Panc1 (cell line): ENCODE results near the gene GRAMD1B. TPM values are rescaled to one million over a fixed set of nuclear protein-coding genes. Genes with fewer than 3 reads are reported as not detected.

Source experiments
- ATAC-seq: fragments of 200-7000 bp; cut with Tn5 transposase; 2 replicates; pipeline ENCODE4 v1.9.1; 2020; ENCODE audit warnings: mild to moderate bottlenecking, moderate library complexity
- BruUV-seq: library from RNA; stranded (reverse); fragments of 400-500 nt; replicated peaks from 2 replicates; lab custom pipeline; 2021; lab: Mats Ljungman, UMichigan
- CTCF ChIA-PET: fragments of 300-600 bp; sonication (Branson Sonifier 250); formaldehyde crosslinking; loops from one replicate; lab custom pipeline; 2022; ENCODE audit warnings: antibody characterized with exemption; lab: Charles Lee
- POLR2A ChIA-PET: fragments of 300-600 bp; sonication (Branson Sonifier 250); formaldehyde crosslinking; loops from one replicate; lab custom pipeline; 2022; ENCODE audit warnings: antibody characterized with exemption; lab: Charles Lee
- DNase-seq: peaks from one replicate; pipeline ENCODE4 v3.0.0-alpha.2; 2010; ENCODE audit warnings: low read depth, low spot score
- H3K27ac ChIP-seq: 2 replicates; pipeline ENCODE4 v1.5.1; 2011; ENCODE audit warnings: mild to moderate bottlenecking, low read length, inconsistent platforms
- H3K27me3 ChIP-seq: fragments of 200-500 bp; sonication (Bioruptor generic); 2 replicates; pipeline ENCODE4 v1.6.0; 2014; ENCODE audit warnings: low read length, inconsistent platforms; ENCODE audit not compliant: control insufficient read depth, insufficient read depth
- H3K36me3 ChIP-seq: fragments of 200-500 bp; sonication (Bioruptor generic); 2 replicates; pipeline ENCODE4 v1.5.1; 2014; ENCODE audit warnings: inconsistent platforms, mild to moderate bottlenecking, low read length, moderate library complexity; ENCODE audit not compliant: control insufficient read depth, insufficient read depth
- H3K4me1 ChIP-seq: 2 replicates; pipeline ENCODE4 v1.5.1; 2011; ENCODE audit warnings: inconsistent platforms, mild to moderate bottlenecking, low read length, moderate library complexity; ENCODE audit not compliant: control insufficient read depth, insufficient read depth
- H3K4me3 ChIP-seq, 2 experiments: 2 replicates each; pipeline ENCODE4 v1.5.1; 2011 to 2012; ENCODE audit warnings: low read depth in 2 of 2, low read length in 2 of 2, mild to moderate bottlenecking in 2 of 2, inconsistent platforms in 1 of 2, moderate library complexity in 1 of 2
- H3K9me3 ChIP-seq: fragments of 200-500 bp; sonication (Bioruptor generic); 2 replicates; pipeline ENCODE4 v1.5.1; 2014; ENCODE audit warnings: low read depth, mild to moderate bottlenecking, inconsistent platforms, low read length, moderate library complexity; ENCODE audit not compliant: control insufficient read depth, insufficient read depth
- POLR2AphosphoS5 ChIP-seq: IDR thresholded peaks from 2 replicates; pipeline ENCODE4 v1.6.1; 2012; ENCODE audit warnings: mild to moderate bottlenecking, low read depth, low read length, moderate library complexity
- SIN3A ChIP-seq: IDR thresholded peaks from 2 replicates; pipeline ENCODE4 v1.6.1; 2012; ENCODE audit warnings: low read depth, mild to moderate bottlenecking, low read length, moderate library complexity, borderline replicate concordance; ENCODE audit not compliant: insufficient read depth
- TCF7L2 ChIP-seq: IDR thresholded peaks from 2 replicates; pipeline ENCODE4 v1.6.1; 2011; ENCODE audit warnings: mild to moderate bottlenecking, low read depth, low read length, inconsistent platforms
- in situ Hi-C: cut with HindIII; loops from 2 replicates; pipeline ENCODE4 v1.10.0; 2016; ENCODE audit warnings: low sequenced_read_pairs, low pct_unique_long_range_greater_than_20kb
- intact Hi-C: fragments of 100-400 bp; cut with micrococcal nuclease; formaldehyde crosslinking; loops from one replicate; pipeline ENCODE4 v1.10.0; 2022; ENCODE audit not compliant: unreplicated experiment
- total RNA-seq: library from RNA; stranded (reverse); gene quantifications from one replicate; pipeline ENCODE4 v1.2.1, GENCODE V29; 2021; ENCODE audit not compliant: unreplicated experiment
- TF ChIP-seq, protein P1 (sequence below): fragments of 450-650 bp; IDR thresholded peaks from 2 replicates; pipeline ENCODE4 v1.5.1; 2017; ENCODE audit warnings: mild to moderate bottlenecking
- TF ChIP-seq, protein P2 (sequence below), 2 experiments: IDR thresholded peaks; 2 replicates each; pipeline ENCODE4 v1.6.1; 2011 to 2012; ENCODE audit warnings: low read depth in 2 of 2, control low read depth in 1 of 2, low read length in 1 of 2, mild to moderate bottlenecking in 1 of 2, moderate library complexity in 1 of 2; ENCODE audit not compliant: insufficient read depth in 1 of 2

The GRAMD1B gene
- total RNA-seq, 1 experiment from 2014 or later, result 0.46 TPM

DNA sequence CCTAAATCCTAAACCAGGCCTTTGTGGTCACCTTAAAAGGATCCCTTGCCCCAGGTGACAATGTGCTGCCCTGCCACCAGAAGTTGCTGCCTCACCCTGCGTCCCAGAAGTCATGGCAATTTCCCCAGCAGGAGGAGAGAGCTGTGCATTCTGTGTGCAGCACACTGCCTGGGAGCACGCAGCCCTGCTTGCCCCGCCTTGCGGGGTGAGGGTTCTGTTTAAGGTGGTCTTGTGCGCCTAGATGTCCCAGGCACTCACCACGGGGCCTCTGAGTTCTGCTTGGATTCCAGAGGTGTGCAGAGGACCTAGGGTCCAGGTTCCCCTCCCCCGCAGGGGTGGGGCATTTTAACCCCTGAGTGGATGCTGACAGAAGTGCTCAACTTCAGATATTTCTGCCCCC is 95.0 kb downstream of the GRAMD1B start:
- TF ChIP-seq, protein P1, sequence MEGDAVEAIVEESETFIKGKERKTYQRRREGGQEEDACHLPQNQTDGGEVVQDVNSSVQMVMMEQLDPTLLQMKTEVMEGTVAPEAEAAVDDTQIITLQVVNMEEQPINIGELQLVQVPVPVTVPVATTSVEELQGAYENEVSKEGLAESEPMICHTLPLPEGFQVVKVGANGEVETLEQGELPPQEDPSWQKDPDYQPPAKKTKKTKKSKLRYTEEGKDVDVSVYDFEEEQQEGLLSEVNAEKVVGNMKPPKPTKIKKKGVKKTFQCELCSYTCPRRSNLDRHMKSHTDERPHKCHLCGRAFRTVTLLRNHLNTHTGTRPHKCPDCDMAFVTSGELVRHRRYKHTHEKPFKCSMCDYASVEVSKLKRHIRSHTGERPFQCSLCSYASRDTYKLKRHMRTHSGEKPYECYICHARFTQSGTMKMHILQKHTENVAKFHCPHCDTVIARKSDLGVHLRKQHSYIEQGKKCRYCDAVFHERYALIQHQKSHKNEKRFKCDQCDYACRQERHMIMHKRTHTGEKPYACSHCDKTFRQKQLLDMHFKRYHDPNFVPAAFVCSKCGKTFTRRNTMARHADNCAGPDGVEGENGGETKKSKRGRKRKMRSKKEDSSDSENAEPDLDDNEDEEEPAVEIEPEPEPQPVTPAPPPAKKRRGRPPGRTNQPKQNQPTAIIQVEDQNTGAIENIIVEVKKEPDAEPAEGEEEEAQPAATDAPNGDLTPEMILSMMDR, result no peak
- TF ChIP-seq TCF7L2 (no peak), POLR2AphosphoS5 (no peak), SIN3A (no peak)
- TF ChIP-seq, protein P2, sequence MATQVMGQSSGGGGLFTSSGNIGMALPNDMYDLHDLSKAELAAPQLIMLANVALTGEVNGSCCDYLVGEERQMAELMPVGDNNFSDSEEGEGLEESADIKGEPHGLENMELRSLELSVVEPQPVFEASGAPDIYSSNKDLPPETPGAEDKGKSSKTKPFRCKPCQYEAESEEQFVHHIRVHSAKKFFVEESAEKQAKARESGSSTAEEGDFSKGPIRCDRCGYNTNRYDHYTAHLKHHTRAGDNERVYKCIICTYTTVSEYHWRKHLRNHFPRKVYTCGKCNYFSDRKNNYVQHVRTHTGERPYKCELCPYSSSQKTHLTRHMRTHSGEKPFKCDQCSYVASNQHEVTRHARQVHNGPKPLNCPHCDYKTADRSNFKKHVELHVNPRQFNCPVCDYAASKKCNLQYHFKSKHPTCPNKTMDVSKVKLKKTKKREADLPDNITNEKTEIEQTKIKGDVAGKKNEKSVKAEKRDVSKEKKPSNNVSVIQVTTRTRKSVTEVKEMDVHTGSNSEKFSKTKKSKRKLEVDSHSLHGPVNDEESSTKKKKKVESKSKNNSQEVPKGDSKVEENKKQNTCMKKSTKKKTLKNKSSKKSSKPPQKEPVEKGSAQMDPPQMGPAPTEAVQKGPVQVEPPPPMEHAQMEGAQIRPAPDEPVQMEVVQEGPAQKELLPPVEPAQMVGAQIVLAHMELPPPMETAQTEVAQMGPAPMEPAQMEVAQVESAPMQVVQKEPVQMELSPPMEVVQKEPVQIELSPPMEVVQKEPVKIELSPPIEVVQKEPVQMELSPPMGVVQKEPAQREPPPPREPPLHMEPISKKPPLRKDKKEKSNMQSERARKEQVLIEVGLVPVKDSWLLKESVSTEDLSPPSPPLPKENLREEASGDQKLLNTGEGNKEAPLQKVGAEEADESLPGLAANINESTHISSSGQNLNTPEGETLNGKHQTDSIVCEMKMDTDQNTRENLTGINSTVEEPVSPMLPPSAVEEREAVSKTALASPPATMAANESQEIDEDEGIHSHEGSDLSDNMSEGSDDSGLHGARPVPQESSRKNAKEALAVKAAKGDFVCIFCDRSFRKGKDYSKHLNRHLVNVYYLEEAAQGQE (IDR thresholded peaks at IDR 0.05; ENCODE audit: insufficient read depth in 1 of 2, low read depth in 2 of 2, low read length in 1 of 2), result no peak
- in situ Hi-C loops, result no loop called here
- no TSS peak for BruUV-seq
- Histone ChIP-seq H3K36me3 (no peaks in the 10 kb centered on the region), H3K4me1 (no peaks in the 10 kb centered on the region), H3K4me3 (no peak overlapping the region), H3K27ac (no peak overlapping the region), H3K9me3 (no peaks in the 10 kb centered on the region), H3K27me3 (peaks cover 24% of the 10 kb centered on the region)
- CTCF ChIA-PET, result no interaction called here
- peak; percentile 40; the same call in 1 of the 2 replicates for ATAC-seq
- POLR2A ChIA-PET, result no interaction called here
- intact Hi-C loops, result no loop called here
- no peak for DNase-seq

DNA sequence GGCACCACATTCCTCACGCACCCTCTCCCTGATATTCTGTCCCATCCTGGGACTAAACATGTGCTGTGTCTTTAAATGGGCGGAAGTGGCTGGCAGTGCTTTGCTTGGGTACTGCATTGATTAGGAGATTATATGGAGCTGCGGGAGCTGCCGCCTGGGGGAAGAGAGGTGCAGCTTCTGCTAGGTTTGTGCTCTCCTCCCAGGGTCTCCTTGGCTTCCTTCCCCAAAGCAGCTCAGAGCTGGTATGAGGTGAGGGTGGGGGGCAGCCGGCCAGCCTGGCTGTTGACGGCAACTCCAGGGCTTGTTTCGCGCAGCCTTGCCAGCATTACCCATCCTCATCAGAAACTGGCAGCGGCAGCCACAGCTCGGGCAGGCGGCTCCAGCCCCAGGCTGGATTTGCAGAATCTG is 95.4 kb downstream of the GRAMD1B start:
- no TSS peak for BruUV-seq
- Histone ChIP-seq H3K9me3 (no peaks in the 10 kb centered on the region), H3K4me3 (no peak overlapping the region), H3K4me1 (no peaks in the 10 kb centered on the region), H3K36me3 (no peaks in the 10 kb centered on the region), H3K27me3 (peaks cover 24% of the 10 kb centered on the region), H3K27ac (no peak overlapping the region)
- ChIA-PET POLR2A (no interaction called here), CTCF (no interaction called here)
- TF ChIP-seq SIN3A, result no peak
- TF ChIP-seq, protein P2 (IDR thresholded peaks at IDR 0.05; ENCODE audit: insufficient read depth in 1 of 2, low read depth in 2 of 2, low read length in 1 of 2), result no peak
- TF ChIP-seq, protein P1, result no peak
- TF ChIP-seq POLR2AphosphoS5, result no peak
- no peak for TF ChIP-seq TCF7L2
- DNase-seq (no peak), ATAC-seq (peak; percentile 54; the same call in 1 of the 2 replicates)
- in situ Hi-C loops (no loop called here), intact Hi-C loops (no loop called here)
